Measurements from ENCODE around the gene TMEM120B.

DNA sequence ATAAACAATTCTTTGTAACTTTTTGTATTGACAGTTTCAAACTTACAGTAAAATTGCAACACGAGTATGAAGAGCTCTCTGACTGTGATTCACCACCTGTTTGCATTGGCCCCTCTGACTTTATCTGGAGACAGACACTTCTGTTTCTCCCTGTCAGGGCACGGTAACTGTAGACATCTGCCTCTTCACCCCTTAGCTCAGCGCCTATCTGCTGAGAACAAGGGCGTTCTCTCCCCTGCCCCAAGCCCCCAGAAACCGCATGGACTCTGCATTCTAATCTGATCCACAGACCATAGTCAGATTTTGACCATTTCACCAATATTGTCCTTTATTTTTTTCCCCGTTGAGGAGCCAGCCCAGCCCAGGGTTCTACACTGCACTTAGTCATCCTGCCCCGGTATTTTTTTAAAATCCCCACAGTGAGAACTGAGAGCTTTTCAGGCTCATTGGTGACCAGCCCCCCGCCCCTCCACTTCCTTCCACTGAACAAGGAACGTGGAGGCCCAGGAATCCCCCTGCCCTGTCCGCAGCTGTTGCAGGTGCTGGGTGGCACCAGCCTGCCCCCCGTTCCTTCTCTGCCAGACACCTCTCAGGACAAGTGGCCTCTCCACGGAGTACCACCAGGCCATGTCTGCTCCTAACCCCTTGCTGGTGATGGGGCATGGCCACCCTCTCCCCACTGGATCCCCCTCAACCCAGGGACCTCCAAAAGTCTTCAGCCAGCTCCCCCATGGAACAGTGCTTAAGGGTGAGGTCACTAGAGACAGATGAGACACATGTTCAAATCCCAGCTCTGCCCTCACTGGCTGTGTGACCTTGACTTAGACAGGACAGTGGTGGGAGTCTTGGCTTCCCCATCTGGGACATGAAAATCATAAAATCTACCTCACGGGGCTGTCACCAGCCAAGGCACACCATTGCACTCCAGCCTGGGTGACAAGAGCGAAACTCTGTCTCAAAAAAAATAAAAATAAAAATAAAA is 69.7 kb downstream of the TMEM120B start:
- TF ChIP-seq, protein P1, sequence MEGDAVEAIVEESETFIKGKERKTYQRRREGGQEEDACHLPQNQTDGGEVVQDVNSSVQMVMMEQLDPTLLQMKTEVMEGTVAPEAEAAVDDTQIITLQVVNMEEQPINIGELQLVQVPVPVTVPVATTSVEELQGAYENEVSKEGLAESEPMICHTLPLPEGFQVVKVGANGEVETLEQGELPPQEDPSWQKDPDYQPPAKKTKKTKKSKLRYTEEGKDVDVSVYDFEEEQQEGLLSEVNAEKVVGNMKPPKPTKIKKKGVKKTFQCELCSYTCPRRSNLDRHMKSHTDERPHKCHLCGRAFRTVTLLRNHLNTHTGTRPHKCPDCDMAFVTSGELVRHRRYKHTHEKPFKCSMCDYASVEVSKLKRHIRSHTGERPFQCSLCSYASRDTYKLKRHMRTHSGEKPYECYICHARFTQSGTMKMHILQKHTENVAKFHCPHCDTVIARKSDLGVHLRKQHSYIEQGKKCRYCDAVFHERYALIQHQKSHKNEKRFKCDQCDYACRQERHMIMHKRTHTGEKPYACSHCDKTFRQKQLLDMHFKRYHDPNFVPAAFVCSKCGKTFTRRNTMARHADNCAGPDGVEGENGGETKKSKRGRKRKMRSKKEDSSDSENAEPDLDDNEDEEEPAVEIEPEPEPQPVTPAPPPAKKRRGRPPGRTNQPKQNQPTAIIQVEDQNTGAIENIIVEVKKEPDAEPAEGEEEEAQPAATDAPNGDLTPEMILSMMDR (IDR thresholded peaks at IDR 0.05; ENCODE audit: low read depth, low read length, poor library complexity, severe bottlenecking): no peak
- no peak for TF ChIP-seq EZH2phosphoT487 (IDR thresholded peaks at IDR 0.05; ENCODE audit: borderline replicate concordance, low read length)

All from DOHH2 (cell line).